Measurements from ENCODE around the gene RASL11B.
"Not testable (repeated sequence)": the region's sequence is repeated elsewhere in the genome, so short reads cannot be mapped to it uniquely, and the experiment has no call there.

The RASL11B gene

GRCh38 chr4:52861879-52862616 is at the start of gene RASL11B:
TSS of gene RASL11B (plus strand) at chr4:52862317. CDS start at chr4:52862508, 191 bp downstream.
- no peak for DNase-seq

DNA sequence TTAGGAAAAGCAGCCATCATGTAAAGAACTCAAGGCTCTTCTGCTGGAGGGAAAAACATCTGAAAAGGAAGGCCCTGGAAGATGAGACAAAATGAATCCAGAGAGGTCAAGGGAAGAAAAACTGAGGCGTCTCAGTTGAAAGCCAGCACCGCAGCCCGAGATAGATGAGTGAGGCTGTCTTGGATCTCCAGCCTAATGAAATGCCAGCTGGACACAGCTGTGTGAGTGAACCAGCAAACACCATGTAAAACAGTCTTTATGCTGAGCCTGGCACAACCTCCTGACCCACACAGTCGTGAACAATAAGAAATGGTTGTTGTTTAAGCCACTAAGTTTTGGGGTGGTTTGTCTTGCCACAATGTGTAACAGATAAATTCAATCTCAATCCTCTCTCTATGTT is 48.6 kb upstream of the RASL11B start:
- DNase-seq: no peak

DNA sequence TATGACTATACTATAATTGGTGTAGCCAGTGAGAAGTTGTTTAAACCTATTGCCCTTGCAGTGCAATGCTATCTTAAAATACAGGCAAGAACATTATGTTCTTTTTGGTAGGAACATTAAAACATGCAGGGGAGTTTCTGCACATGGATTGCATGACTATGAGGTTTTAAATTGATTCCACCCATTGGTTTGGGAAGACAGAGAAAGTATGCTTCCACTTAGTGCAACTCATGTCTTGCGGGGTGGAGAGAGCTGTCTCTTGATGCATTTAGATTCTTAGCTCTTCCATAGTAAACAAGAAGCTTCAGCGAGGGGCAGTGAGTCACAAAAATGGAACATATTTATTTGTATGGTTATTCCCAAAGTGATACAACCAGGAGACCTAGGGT is 39.5 kb upstream of the RASL11B start:
- no peak for DNase-seq

DNA sequence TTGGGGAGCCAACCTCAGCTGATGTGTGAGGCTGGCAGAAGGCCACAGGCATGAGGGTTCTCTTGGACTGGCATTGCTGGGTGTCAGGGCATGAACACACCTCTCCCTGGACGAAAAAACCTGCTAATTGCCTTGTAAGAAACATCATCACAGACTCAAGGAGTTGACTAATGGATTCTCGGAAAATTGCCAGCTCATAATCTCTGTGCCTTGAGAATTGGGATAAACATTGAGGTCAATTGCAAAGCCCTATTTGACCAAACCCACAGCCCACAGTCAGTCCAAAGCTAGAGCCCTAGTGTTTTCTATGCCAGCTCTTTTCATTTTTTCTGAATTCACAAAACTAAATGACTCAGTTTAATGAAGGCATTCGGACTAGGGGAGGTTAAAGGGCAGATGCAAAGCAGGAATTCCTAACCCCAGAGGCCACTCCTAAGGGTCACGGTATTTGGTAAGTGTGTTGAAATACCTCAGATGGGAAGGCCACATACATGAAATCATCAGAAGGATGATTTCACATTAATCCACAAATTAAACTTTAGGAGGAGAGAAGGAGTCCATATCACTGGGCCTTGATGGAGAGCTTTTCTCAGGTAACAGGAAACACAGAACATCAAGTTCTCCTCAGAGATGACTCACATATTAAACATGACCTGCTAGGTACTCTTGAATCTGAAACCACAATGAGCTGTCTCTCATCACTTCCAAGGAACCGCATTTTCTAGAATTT is 39.0 kb upstream of the RASL11B start:
- no peak for DNase-seq

- DNase-seq: no peak
These were observed 38.4 kb upstream of the RASL11B start for GRCh38 chr4:52823702-52824092.

DNA sequence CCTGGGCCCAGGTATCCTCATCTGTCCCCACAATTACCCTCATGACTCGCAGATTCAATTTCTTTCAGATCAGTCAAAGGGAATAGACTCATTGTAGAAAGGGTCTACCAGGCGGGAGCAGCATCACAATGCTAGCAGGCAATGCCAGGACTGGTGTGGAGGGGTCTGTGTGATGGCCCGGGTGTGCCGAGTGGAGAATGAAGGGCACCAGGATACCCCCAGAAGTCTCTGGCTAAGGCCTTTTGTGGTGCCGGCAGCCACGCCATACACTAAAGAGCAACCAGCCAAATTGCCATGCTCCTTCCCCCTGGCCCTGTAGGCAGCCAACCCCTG is 37.9 kb upstream of the RASL11B start:
- no peak for DNase-seq

DNA sequence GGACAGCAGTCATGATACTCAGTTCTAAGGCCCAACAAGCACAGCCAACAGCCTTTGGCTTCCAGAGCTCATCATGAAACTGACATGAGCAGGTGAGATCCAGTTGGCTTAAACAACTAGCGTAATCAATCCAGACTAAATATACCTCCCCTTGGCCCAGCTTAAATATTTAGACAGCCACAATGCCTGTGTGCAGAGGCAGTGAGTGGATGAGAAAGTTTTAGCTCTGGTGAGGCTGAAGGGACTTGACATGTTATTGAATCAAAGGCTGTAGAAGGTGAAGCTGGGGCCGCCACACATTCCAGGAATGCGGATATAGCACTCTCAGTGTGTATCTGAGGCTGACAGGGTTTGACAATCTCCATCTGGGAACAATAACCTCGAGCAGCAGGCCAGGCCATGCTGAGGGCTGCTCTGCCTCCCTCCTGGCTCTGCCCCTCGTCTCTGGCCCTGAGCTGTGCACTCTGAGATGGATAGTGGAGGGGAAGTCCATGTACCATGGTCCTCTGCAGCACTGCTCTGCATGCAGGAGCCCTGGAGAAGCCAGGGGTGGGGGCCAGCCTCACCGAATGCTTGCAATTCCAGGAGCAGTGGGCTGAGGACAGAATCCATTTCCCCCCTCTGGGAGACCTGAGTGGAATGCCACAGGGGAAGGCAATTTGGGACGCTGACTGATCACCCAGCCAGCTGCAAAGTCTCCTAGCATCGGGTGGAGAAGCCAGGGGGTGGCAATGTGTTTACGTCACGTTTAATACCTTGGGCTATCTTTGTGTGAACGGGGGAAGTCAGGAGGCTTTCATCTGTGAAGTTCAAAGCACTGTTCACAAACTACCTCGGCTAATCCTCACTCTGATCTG is 37.3 kb upstream of the RASL11B start:
- no peak for DNase-seq

- DNase-seq: no peak
These were observed 36.5 kb upstream of the RASL11B start for GRCh38 chr4:52825460-52826090.

DNA sequence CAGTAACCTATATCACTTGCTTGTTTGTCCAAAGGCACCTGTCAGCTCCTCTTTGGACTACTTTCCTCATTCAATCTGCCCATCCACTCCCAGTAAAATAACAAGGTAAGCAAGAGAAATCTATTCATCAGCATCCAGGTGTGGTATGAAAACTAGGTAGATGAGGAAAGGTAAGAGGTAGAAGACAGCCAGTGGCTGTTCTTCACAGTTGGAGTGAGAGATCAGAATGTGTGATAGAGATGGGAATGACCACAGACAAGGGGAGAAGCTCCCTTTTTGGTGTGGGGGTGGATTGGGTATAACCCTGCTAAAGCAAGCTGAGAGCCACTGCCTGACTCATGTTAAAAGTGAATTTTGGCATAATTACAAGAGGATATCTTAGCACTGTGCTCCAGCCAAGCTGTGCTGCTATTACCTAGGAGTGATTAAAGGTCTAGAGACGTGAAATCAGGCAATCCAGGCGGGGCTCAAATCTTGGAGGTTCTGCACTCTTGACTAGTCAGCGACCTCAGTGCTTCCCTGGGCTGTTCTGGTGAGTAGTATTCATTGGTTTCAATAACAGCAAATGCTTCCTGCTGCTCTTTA is 28.1 kb upstream of the RASL11B start:
- DNase-seq: no peak

- not testable (repeated sequence) for DNase-seq
These were observed 27.3 kb upstream of the RASL11B start for GRCh38 chr4:52834641-52835456.

DNA sequence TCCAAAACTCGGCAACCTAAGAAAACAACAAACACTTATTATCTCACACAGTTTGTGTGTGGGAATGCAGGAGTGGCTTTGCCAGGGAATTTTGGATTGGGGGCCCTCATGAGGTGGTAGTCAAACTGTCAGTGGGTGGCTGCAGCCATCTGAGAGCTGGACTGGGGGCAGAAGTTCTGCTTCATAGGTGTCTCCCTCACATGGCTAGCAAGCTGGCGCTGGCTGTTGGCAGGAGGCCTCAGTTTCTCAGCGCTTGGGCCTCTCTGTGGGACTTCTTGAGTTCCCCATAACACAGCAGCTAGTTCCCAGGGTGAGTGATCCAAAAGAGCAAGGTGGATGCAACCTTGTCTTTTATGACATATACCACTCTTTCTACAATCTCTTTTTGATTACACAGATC is 26.0 kb upstream of the RASL11B start:
- DNase-seq: no peak

DNA sequence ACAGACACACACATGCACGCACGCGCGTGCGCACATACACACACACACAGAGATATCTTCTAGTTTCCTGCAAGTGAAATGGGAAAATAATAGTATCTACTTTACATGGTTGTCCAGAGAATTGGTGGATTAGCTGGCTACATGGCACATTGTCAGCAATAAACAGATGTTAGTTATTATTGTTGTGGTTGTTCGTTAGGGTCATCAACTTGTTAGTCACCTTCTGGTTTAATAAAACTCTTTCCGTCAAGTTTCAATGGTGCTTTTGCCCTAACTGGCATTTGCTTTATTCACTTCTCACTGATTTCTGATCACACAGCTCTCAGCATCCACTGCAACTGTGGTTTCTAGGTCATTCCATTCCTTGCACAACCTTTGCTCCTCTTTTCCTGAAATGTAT is 25.4 kb upstream of the RASL11B start:
- DNase-seq: no peak

DNA sequence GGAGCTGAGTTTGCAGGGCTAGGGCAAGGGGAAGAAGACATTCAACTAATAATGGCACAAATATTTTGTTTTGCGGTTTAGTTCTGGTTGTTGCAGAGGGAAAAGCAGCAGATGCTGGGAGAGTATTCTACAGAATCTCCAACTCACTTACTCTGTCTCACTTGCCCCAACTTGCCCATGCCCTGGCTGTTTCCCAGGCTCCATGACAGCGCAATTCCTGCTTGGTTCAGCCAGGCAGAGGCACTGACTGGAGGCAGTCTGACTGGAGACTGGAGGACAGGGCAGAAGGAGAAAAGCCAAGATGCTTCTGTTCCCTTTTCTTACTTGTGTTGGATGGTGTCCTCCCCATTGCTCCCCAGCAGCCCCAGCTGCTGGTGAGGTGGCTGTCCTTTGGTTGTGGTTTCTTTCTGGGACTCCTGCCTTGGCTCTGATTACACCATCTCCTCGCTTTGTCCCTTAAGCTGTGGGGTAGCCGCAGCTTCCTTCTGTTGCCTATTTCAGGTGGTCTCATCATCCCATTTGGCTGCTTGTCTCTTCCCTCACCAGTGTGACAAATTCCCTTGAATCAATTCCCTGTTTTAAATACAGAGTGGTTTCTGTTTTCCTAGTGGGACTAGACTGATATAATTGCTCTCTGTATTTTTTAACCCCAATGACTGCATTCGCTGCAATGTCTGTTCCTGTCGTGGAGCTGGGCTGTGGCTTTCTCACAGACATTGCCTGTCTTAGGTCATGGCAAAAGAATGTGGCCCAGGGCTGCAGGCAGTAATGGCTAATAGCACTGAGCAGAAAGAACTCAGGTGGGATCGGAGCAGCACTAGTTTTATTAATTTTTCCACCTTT is 24.2 kb upstream of the RASL11B start:
- DNase-seq: no peak

DNA sequence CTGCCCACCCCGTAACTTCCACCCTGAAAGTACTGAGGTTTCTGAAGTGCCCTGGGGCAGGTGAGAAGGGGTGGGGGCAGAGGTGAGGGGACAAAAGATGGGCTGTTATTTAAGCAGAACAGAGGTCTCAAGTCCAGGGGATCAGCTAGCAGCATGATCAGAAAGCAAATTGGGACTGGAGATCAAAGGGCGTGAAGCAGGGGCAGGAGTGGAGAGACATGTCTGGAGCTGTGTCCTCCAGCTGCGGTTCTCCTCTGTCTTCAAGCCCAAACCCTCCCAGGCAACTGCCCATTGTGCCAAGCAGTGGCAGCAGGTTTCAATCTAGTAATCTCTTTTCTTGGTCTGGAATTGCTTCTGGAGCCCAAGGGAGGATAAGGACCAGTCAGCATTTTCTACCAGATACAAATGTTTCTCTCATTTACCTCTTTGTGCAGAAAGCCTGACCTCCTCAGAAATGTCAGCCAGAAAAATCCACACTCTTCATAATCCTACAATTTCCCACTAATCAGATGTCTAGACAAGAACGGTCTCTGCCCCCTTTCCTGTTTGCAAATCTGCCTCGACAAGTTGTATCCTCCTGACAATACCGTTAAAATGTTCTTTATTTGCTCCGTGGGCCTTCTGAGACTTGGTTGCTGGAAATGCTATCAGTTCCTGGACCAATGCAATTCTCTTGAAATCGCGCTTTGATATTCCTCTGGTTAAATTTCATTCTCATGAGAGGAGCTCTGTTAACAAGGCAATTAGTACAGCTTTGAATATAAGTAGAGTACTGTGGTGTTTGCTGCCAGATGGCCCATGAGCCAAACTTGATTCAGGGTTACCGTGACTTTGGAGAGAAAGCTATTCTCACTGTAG is 23.2 kb upstream of the RASL11B start:
- DNase-seq: no peak

GRCh38 chr4:52840531-52841370 is 21.4 kb upstream of the RASL11B start:
- no peak for DNase-seq

DNA sequence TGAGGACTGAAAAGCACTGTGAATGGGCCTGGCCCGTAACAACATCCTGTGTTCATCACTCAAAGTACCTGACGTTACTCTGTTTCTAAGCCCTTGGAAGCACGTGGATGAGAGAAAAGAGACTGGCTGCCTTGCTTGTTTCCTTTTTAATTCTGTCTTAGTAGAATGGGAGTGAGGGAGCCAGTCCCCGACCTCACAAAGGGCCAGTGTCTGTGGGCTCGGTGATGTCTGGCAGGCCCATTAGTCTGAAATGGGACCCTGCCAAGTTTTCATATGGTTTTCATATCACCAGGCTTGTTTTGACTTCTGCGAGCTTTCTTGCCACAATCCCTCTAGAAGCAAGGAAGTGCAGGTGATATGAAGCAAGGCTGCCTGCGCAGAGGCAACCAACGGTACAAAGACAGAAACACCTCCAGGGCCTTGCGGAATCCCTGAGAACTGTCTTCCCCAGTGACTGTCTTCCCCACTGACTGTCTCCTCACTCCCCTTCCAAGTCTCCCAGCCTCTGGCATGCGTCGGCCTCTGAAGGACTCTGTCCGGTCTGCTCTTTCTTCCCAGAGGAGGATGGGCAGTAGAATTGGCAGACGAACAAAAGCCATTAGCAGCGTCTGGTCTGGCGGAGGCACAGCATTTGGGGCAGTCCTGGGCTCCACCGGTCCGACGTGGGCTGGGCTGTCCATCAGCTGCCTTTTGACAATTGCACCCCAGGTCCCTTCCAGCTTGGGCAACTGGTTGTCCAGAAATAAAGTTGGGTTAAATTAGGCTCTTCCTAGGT is 20.2 kb upstream of the RASL11B start:
- DNase-seq: no peak

GRCh38 chr4:52842792-52843191 is 19.3 kb upstream of the RASL11B start:
- no peak for DNase-seq

- no peak for DNase-seq
These were observed 18.8 kb upstream of the RASL11B start for GRCh38 chr4:52843351-52843750.

Measured in SIG-M5 (cell line).